GM12878 (cell line): Measurements from ENCODE around the gene CARM1. TPM values are rescaled to one million over a fixed set of nuclear protein-coding genes. Genes with fewer than 3 reads are reported as not detected.

Experiments
- BCL3 ChIP-seq: IDR thresholded peaks from 2 replicates; pipeline ENCODE4 v1.6.1; 2011; ENCODE audit warnings: borderline replicate concordance, low read depth, mild to moderate bottlenecking, moderate library complexity, low read length; ENCODE audit not compliant: insufficient read depth, poor library complexity, severe bottlenecking
- CREB1 ChIP-seq: IDR thresholded peaks from 2 replicates; pipeline ENCODE4 v1.6.1; 2012; ENCODE audit warnings: low read depth, mild to moderate bottlenecking, inconsistent platforms
- DPF2 ChIP-seq: fragments of 450-650 bp; IDR thresholded peaks from 2 replicates; pipeline ENCODE4 v1.6.1; 2017; ENCODE audit warnings: mild to moderate bottlenecking
- E2F4 ChIP-seq: IDR thresholded peaks from 2 replicates; pipeline ENCODE4 v1.6.1; 2012; ENCODE audit warnings: low read depth, low read length, improper control_type of control experiment
- EP300 ChIP-seq, 2 experiments: fragments of 150-350 bp in 1 of 2; IDR thresholded peaks; 2 replicates each; pipeline ENCODE4 v1.6.1; 2011 to 2012; ENCODE audit warnings: low read depth in 2 of 2, low read length in 2 of 2, borderline replicate concordance in 1 of 2, improper control_type of control experiment in 1 of 2, inconsistent platforms in 1 of 2; ENCODE audit not compliant: control insufficient read depth in 1 of 2
- PRDM15 ChIP-seq: fragments of 450-650 bp; formaldehyde crosslinking; IDR thresholded peaks from 2 replicates; pipeline ENCODE4 v1.4.0; 2020; ENCODE audit warnings: mild to moderate bottlenecking, moderate library complexity
- SP1 ChIP-seq: IDR thresholded peaks from one replicate; pipeline ENCODE4 v1.6.1; 2011; ENCODE audit warnings: low read depth, low read length
- STAT3 ChIP-seq: IDR thresholded peaks from 2 replicates; pipeline ENCODE4 v1.6.1; 2011; ENCODE audit warnings: low read depth, low read length, improper control_type of control experiment
- TCF7 ChIP-seq: IDR thresholded peaks from 2 replicates; pipeline ENCODE4 v1.6.1; 2014; ENCODE audit warnings: antibody characterized with exemption, borderline replicate concordance
- USF1 ChIP-seq: IDR thresholded peaks from 2 replicates; pipeline ENCODE4 v1.6.1; 2011; ENCODE audit warnings: borderline replicate concordance, low read depth, mild to moderate bottlenecking, moderate library complexity, mixed read lengths, low read length; ENCODE audit not compliant: insufficient read depth; ENCODE audit errors: extremely low read length
- ZNF687 ChIP-seq: fragments of 450-650 bp; IDR thresholded peaks from 2 replicates; pipeline ENCODE4 v1.6.1; 2017; ENCODE audit warnings: mild to moderate bottlenecking, moderate library complexity
- polyA plus RNA-seq, 11 experiments: library from polyadenylated mRNA; depleted of rRNA in 4 of 11; unstranded in 6 of 11; stranded (reverse) in 5 of 11; fragments of >200 nt; fragmentation: Nextera tagmentation in 4 of 11; fragmentation: Illumina TruSeq in 1 of 11; extraction: Ambion mirVana in 4 of 11; extraction: Trizol in 1 of 11; gene quantifications; 1 replicate in 1 of 11; 2 replicates in 10 of 11; pipeline versions ENCODE4 v1.2.1 to v1.2.3, GENCODE V29; 2011 to 2016; ENCODE audit warnings: inconsistent platforms in 2 of 11, missing spikeins in 2 of 11, low read depth in 1 of 11
- total RNA-seq, 4 experiments: library from RNA; depleted of rRNA in 3 of 4; stranded (reverse); fragments of >200 nt in 3 of 4; fragmentation: Illumina TruSeq in 1 of 4; extraction: Trizol in 1 of 4; gene quantifications; 2 replicates each; pipeline versions ENCODE4 v1.2.1 to v1.2.3, GENCODE V29; 2013 to 2021

CARM1 gene
- total and polyA plus RNA-seq, 10 of the 15 experiments (the other 5 are each of a cell fraction or from before 2014, with no cell fraction given), result 0.45 to 116 (median 39.7) TPM

GRCh38 chr19:10928563-10929401 lies 57.4 kb downstream of the CARM1 start, which contains the start of the genes TIMM29 and YIPF2 (continued):
- TF ChIP-seq ZNF687 (peak; percentile 44; the same call in 1 of the 2 replicates), STAT3 (no peak), USF1 (no peak), E2F4 (no peak), PRDM15 (no peak), TCF7 (no peak), SP1 (peak; percentile 58), CREB1 (peak; percentile 91), DPF2 (peak; percentile 78), EP300 (IDR thresholded peaks at IDR 0.05; ENCODE audit: borderline replicate concordance in 1 of 2, control insufficient read depth in 1 of 2, low read depth in 2 of 2, low read length in 2 of 2) (0 out of 4 replicates have a peak, but pooled peaks of 1 of the 2 experiments have one; percentile 41), BCL3 (no peak)
